ENCODE measurements around the gene CLDN22. TPM values are rescaled to one million over a fixed set of nuclear protein-coding genes. Genes with fewer than 3 reads are reported as not detected.

Gene CLDN22
- total and polyA plus RNA-seq, 9 of the 15 experiments (the other 6 are each of a cell fraction or from before 2014, with no cell fraction given): 0.21 TPM; not detected in 8

DNA sequence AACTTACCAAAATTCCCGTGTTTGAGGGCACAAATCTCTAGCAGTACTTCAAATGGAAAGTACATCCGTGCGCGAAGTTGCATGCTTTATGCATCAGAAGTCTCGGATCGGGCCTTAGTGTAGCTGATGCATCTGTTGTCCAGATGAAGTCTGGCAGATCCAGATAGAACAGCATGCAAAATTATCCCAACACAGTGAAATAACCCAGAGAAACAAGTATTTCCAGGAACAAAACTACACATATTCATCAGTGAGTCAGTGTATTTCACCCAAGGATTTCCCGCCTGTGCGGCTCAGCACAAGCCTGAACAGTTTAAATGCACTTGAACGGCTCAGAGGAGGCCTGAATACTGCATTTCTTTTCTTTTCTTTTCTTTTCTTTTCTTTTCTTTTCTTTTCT lies 29.6 kb upstream of the CLDN22 start (continued):
- TF ChIP-seq NEUROD1 (IDR thresholded peaks at IDR 0.05; ENCODE audit: borderline replicate concordance, low read depth, low read length, partially characterized antibody): no peak
- TF ChIP-seq ZNF384 (IDR thresholded peaks at IDR 0.05; ENCODE audit: low read depth, low read length): no peak
- no peak for TF ChIP-seq ZNF24 (IDR thresholded peaks at IDR 0.05)
- TF ChIP-seq ZNF232 (CRISPR knock-in tag; IDR thresholded peaks at IDR 0.05): no peak
- no peak for TF ChIP-seq HDGF (IDR thresholded peaks at IDR 0.05)
- TF ChIP-seq, protein P1, sequence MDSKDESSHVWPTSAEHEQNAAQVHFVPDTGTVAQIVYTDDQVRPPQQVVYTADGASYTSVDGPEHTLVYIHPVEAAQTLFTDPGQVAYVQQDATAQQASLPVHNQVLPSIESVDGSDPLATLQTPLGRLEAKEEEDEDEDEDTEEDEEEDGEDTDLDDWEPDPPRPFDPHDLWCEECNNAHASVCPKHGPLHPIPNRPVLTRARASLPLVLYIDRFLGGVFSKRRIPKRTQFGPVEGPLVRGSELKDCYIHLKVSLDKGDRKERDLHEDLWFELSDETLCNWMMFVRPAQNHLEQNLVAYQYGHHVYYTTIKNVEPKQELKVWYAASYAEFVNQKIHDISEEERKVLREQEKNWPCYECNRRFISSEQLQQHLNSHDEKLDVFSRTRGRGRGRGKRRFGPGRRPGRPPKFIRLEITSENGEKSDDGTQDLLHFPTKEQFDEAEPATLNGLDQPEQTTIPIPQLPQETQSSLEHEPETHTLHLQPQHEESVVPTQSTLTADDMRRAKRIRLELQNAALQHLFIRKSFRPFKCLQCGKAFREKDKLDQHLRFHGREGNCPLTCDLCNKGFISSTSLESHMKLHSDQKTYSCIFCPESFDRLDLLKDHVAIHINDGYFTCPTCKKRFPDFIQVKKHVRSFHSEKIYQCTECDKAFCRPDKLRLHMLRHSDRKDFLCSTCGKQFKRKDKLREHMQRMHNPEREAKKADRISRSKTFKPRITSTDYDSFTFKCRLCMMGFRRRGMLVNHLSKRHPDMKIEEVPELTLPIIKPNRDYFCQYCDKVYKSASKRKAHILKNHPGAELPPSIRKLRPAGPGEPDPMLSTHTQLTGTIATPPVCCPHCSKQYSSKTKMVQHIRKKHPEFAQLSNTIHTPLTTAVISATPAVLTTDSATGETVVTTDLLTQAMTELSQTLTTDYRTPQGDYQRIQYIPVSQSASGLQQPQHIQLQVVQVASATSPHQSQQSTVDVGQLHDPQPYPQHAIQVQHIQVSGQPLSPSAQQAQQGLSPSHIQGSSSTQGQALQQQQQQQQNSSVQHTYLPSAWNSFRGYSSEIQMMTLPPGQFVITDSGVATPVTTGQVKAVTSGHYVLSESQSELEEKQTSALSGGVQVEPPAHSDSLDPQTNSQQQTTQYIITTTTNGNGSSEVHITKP (IDR thresholded peaks at IDR 0.05; ENCODE audit: partially characterized antibody): no peak
- TF ChIP-seq ZNF561 (CRISPR knock-in tag; conservative IDR thresholded peaks at IDR 0.05): no peak
- TF ChIP-seq SMAD1 (IDR thresholded peaks at IDR 0.05; ENCODE audit: low read depth, low read length, partially characterized antibody): no peak
- no peak for TF ChIP-seq ZNF3 (CRISPR knock-in tag; IDR thresholded peaks at IDR 0.05)
- TF ChIP-seq, protein P2, sequence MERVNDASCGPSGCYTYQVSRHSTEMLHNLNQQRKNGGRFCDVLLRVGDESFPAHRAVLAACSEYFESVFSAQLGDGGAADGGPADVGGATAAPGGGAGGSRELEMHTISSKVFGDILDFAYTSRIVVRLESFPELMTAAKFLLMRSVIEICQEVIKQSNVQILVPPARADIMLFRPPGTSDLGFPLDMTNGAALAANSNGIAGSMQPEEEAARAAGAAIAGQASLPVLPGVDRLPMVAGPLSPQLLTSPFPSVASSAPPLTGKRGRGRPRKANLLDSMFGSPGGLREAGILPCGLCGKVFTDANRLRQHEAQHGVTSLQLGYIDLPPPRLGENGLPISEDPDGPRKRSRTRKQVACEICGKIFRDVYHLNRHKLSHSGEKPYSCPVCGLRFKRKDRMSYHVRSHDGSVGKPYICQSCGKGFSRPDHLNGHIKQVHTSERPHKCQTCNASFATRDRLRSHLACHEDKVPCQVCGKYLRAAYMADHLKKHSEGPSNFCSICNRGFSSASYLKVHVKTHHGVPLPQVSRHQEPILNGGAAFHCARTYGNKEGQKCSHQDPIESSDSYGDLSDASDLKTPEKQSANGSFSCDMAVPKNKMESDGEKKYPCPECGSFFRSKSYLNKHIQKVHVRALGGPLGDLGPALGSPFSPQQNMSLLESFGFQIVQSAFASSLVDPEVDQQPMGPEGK (CRISPR knock-in tag; IDR thresholded peaks at IDR 0.05; ENCODE audit: borderline replicate concordance): no peak
- no peak for TF ChIP-seq BRCA1 (IDR thresholded peaks at IDR 0.05)
- TF ChIP-seq BRCA1 (CRISPR knock-in tag; IDR thresholded peaks at IDR 0.05): no peak
- TF ChIP-seq, protein P3, sequence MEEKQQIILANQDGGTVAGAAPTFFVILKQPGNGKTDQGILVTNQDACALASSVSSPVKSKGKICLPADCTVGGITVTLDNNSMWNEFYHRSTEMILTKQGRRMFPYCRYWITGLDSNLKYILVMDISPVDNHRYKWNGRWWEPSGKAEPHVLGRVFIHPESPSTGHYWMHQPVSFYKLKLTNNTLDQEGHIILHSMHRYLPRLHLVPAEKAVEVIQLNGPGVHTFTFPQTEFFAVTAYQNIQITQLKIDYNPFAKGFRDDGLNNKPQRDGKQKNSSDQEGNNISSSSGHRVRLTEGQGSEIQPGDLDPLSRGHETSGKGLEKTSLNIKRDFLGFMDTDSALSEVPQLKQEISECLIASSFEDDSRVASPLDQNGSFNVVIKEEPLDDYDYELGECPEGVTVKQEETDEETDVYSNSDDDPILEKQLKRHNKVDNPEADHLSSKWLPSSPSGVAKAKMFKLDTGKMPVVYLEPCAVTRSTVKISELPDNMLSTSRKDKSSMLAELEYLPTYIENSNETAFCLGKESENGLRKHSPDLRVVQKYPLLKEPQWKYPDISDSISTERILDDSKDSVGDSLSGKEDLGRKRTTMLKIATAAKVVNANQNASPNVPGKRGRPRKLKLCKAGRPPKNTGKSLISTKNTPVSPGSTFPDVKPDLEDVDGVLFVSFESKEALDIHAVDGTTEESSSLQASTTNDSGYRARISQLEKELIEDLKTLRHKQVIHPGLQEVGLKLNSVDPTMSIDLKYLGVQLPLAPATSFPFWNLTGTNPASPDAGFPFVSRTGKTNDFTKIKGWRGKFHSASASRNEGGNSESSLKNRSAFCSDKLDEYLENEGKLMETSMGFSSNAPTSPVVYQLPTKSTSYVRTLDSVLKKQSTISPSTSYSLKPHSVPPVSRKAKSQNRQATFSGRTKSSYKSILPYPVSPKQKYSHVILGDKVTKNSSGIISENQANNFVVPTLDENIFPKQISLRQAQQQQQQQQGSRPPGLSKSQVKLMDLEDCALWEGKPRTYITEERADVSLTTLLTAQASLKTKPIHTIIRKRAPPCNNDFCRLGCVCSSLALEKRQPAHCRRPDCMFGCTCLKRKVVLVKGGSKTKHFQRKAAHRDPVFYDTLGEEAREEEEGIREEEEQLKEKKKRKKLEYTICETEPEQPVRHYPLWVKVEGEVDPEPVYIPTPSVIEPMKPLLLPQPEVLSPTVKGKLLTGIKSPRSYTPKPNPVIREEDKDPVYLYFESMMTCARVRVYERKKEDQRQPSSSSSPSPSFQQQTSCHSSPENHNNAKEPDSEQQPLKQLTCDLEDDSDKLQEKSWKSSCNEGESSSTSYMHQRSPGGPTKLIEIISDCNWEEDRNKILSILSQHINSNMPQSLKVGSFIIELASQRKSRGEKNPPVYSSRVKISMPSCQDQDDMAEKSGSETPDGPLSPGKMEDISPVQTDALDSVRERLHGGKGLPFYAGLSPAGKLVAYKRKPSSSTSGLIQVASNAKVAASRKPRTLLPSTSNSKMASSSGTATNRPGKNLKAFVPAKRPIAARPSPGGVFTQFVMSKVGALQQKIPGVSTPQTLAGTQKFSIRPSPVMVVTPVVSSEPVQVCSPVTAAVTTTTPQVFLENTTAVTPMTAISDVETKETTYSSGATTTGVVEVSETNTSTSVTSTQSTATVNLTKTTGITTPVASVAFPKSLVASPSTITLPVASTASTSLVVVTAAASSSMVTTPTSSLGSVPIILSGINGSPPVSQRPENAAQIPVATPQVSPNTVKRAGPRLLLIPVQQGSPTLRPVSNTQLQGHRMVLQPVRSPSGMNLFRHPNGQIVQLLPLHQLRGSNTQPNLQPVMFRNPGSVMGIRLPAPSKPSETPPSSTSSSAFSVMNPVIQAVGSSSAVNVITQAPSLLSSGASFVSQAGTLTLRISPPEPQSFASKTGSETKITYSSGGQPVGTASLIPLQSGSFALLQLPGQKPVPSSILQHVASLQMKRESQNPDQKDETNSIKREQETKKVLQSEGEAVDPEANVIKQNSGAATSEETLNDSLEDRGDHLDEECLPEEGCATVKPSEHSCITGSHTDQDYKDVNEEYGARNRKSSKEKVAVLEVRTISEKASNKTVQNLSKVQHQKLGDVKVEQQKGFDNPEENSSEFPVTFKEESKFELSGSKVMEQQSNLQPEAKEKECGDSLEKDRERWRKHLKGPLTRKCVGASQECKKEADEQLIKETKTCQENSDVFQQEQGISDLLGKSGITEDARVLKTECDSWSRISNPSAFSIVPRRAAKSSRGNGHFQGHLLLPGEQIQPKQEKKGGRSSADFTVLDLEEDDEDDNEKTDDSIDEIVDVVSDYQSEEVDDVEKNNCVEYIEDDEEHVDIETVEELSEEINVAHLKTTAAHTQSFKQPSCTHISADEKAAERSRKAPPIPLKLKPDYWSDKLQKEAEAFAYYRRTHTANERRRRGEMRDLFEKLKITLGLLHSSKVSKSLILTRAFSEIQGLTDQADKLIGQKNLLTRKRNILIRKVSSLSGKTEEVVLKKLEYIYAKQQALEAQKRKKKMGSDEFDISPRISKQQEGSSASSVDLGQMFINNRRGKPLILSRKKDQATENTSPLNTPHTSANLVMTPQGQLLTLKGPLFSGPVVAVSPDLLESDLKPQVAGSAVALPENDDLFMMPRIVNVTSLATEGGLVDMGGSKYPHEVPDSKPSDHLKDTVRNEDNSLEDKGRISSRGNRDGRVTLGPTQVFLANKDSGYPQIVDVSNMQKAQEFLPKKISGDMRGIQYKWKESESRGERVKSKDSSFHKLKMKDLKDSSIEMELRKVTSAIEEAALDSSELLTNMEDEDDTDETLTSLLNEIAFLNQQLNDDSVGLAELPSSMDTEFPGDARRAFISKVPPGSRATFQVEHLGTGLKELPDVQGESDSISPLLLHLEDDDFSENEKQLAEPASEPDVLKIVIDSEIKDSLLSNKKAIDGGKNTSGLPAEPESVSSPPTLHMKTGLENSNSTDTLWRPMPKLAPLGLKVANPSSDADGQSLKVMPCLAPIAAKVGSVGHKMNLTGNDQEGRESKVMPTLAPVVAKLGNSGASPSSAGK (IDR thresholded peaks at IDR 0.05): peak; percentile 73

All from K562 (cell line).